Upper lobe of left lung (tissue), 4 donors: ENCODE measurements around the gene ANKRD13B.

Experiments
- EP300 ChIP-seq, 4 donors: sonication (generic); formaldehyde crosslinking; IDR thresholded peaks; one replicate each; pipeline ENCODE4 v1.5.1; 2017; ENCODE audit warnings: antibody characterized with exemption in 4 of 4, control low read depth in 2 of 4
- POLR2A ChIP-seq, 4 donors: fragments of 450-650 bp; IDR thresholded peaks; one replicate each; pipeline ENCODE4 v1.5.1; 2016 to 2017; ENCODE audit warnings: antibody characterized with exemption in 4 of 4, mild to moderate bottlenecking in 2 of 4
- POLR2AphosphoS5 ChIP-seq, 2 donors: sonication (generic); formaldehyde crosslinking; IDR thresholded peaks; one replicate each; pipeline ENCODE4 v1.5.1; 2017; ENCODE audit warnings: antibody characterized with exemption in 2 of 2
- TF ChIP-seq, protein P1 (sequence below), 6 experiments: fragments of 450-650 bp in 4 of 6; fragments of 200-600 bp in 2 of 6; sonication (generic) in 2 of 6; IDR thresholded peaks; one replicate each; pipeline ENCODE4 v1.5.1; 2016 to 2019; ENCODE audit warnings: antibody characterized with exemption in 6 of 6

- no peak for TF ChIP-seq POLR2A (IDR thresholded peaks at IDR 0.05)
- TF ChIP-seq, protein P1, sequence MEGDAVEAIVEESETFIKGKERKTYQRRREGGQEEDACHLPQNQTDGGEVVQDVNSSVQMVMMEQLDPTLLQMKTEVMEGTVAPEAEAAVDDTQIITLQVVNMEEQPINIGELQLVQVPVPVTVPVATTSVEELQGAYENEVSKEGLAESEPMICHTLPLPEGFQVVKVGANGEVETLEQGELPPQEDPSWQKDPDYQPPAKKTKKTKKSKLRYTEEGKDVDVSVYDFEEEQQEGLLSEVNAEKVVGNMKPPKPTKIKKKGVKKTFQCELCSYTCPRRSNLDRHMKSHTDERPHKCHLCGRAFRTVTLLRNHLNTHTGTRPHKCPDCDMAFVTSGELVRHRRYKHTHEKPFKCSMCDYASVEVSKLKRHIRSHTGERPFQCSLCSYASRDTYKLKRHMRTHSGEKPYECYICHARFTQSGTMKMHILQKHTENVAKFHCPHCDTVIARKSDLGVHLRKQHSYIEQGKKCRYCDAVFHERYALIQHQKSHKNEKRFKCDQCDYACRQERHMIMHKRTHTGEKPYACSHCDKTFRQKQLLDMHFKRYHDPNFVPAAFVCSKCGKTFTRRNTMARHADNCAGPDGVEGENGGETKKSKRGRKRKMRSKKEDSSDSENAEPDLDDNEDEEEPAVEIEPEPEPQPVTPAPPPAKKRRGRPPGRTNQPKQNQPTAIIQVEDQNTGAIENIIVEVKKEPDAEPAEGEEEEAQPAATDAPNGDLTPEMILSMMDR (IDR thresholded peaks at IDR 0.05): no peak
- no peak for TF ChIP-seq POLR2AphosphoS5 (IDR thresholded peaks at IDR 0.05)
- no peak for TF ChIP-seq EP300 (IDR thresholded peaks at IDR 0.05)
Measured at GRCh38 chr17:29624586-29624985, 31.7 kb downstream of the ANKRD13B start.
